IPS-11a (cell line): ENCODE data around the gene SUSD3.
A peak's percentile ranks its signal among the peaks of the same experiment; 100 is the strongest.
"Not testable (repeated sequence)": the region's sequence is repeated elsewhere in the genome, so short reads cannot be mapped to it uniquely, and the experiment has no call there.

ENCODE experiments used
- H3K4me3 ChIP-seq: one replicate; pipeline ENCODE4 v1.5.1; 2013; ENCODE audit warnings: low read depth, low read length, control low read depth

SUSD3 gene

GRCh38 chr9:93091453-93092081 is 33.1 kb downstream of the SUSD3 start:
- H3K4me3 ChIP-seq: no peak overlapping the region

GRCh38 chr9:93092251-93092991 is 33.9 kb downstream of the SUSD3 start:
- no peak overlapping the region for H3K4me3 ChIP-seq

GRCh38 chr9:93093127-93093876 is 34.8 kb downstream of the SUSD3 start:
- H3K4me3 ChIP-seq: no peak overlapping the region

- no peak overlapping the region for H3K4me3 ChIP-seq
Measured at GRCh38 chr9:93093877-93094657, 35.6 kb downstream of the SUSD3 start.

GRCh38 chr9:93094658-93095204 is 36.2 kb downstream of the SUSD3 start:
- peak overlapping the region; percentile 28 for H3K4me3 ChIP-seq

- H3K4me3 ChIP-seq: peak overlapping the region; percentile 28
Measured at GRCh38 chr9:93095205-93096130, 37.0 kb downstream of the SUSD3 start.

- H3K4me3 ChIP-seq: peak within 1 kb of the TSS; percentile 75
Measured at GRCh38 chr9:93096131-93096802, 37.8 kb downstream of the SUSD3 start, which contains the start of gene CARD19. TSS of gene CARD19 (plus strand) at chr9:93096217. CDS start at chr9:93096346, 129 bp downstream.

GRCh38 chr9:93096811-93097382 is 38.4 kb downstream of the SUSD3 start:
- peak overlapping the region; percentile 75 for H3K4me3 ChIP-seq

GRCh38 chr9:93097511-93098201 is 39.2 kb downstream of the SUSD3 start:
- no peak overlapping the region for H3K4me3 ChIP-seq

- no peak overlapping the region for H3K4me3 ChIP-seq
Measured at GRCh38 chr9:93098236-93098946, 39.9 kb downstream of the SUSD3 start.

GRCh38 chr9:93099551-93100275 is 41.2 kb downstream of the SUSD3 start:
- no peak overlapping the region for H3K4me3 ChIP-seq

GRCh38 chr9:93100276-93100636 is 41.8 kb downstream of the SUSD3 start:
- no peak overlapping the region for H3K4me3 ChIP-seq

GRCh38 chr9:93101086-93101485 is 42.6 kb downstream of the SUSD3 start:
- not testable (repeated sequence) for H3K4me3 ChIP-seq

GRCh38 chr9:93105620-93106019 is 47.1 kb downstream of the SUSD3 start:
- no peak overlapping the region for H3K4me3 ChIP-seq

GRCh38 chr9:93107151-93107824 is 48.8 kb downstream of the SUSD3 start:
- H3K4me3 ChIP-seq: no peak overlapping the region

GRCh38 chr9:93107825-93108161 is 49.3 kb downstream of the SUSD3 start:
- H3K4me3 ChIP-seq: no peak overlapping the region
